Panc1 (cell line): ENCODE data around the gene AGO1. TPM values are rescaled to one million over a fixed set of nuclear protein-coding genes. Genes with fewer than 3 reads are reported as not detected.

Source experiments
- ATAC-seq: fragments of 200-7000 bp; cut with Tn5 transposase; 2 replicates; pipeline ENCODE4 v1.9.1; 2020; ENCODE audit warnings: mild to moderate bottlenecking, moderate library complexity
- BruUV-seq: library from RNA; stranded (reverse); fragments of 400-500 nt; replicated peaks from 2 replicates; lab custom pipeline; 2021; lab: Mats Ljungman, UMichigan
- CTCF ChIA-PET: fragments of 300-600 bp; sonication (Branson Sonifier 250); formaldehyde crosslinking; loops from one replicate; lab custom pipeline; 2022; ENCODE audit warnings: antibody characterized with exemption; lab: Charles Lee
- POLR2A ChIA-PET: fragments of 300-600 bp; sonication (Branson Sonifier 250); formaldehyde crosslinking; loops from one replicate; lab custom pipeline; 2022; ENCODE audit warnings: antibody characterized with exemption; lab: Charles Lee
- DNase-seq: peaks from one replicate; pipeline ENCODE4 v3.0.0-alpha.2; 2010; ENCODE audit warnings: low read depth, low spot score
- H3K27ac ChIP-seq: 2 replicates; pipeline ENCODE4 v1.5.1; 2011; ENCODE audit warnings: mild to moderate bottlenecking, low read length, inconsistent platforms
- H3K27me3 ChIP-seq: fragments of 200-500 bp; sonication (Bioruptor generic); 2 replicates; pipeline ENCODE4 v1.6.0; 2014; ENCODE audit warnings: low read length, inconsistent platforms; ENCODE audit not compliant: control insufficient read depth, insufficient read depth
- H3K36me3 ChIP-seq: fragments of 200-500 bp; sonication (Bioruptor generic); 2 replicates; pipeline ENCODE4 v1.5.1; 2014; ENCODE audit warnings: inconsistent platforms, mild to moderate bottlenecking, low read length, moderate library complexity; ENCODE audit not compliant: control insufficient read depth, insufficient read depth
- H3K4me1 ChIP-seq: 2 replicates; pipeline ENCODE4 v1.5.1; 2011; ENCODE audit warnings: inconsistent platforms, mild to moderate bottlenecking, low read length, moderate library complexity; ENCODE audit not compliant: control insufficient read depth, insufficient read depth
- H3K4me3 ChIP-seq, 2 experiments: 2 replicates each; pipeline ENCODE4 v1.5.1; 2011 to 2012; ENCODE audit warnings: low read depth in 2 of 2, low read length in 2 of 2, mild to moderate bottlenecking in 2 of 2, inconsistent platforms in 1 of 2, moderate library complexity in 1 of 2
- H3K9me3 ChIP-seq: fragments of 200-500 bp; sonication (Bioruptor generic); 2 replicates; pipeline ENCODE4 v1.5.1; 2014; ENCODE audit warnings: low read depth, mild to moderate bottlenecking, inconsistent platforms, low read length, moderate library complexity; ENCODE audit not compliant: control insufficient read depth, insufficient read depth
- CTCF ChIP-seq: fragments of 450-650 bp; IDR thresholded peaks from 2 replicates; pipeline ENCODE4 v1.5.1; 2017; ENCODE audit warnings: mild to moderate bottlenecking
- POLR2AphosphoS5 ChIP-seq: IDR thresholded peaks from 2 replicates; pipeline ENCODE4 v1.6.1; 2012; ENCODE audit warnings: mild to moderate bottlenecking, low read depth, low read length, moderate library complexity
- REST ChIP-seq, 2 experiments: IDR thresholded peaks; 2 replicates each; pipeline ENCODE4 v1.6.1; 2011 to 2012; ENCODE audit warnings: low read depth in 2 of 2, control low read depth in 1 of 2, low read length in 1 of 2, mild to moderate bottlenecking in 1 of 2, moderate library complexity in 1 of 2; ENCODE audit not compliant: insufficient read depth in 1 of 2
- SIN3A ChIP-seq: IDR thresholded peaks from 2 replicates; pipeline ENCODE4 v1.6.1; 2012; ENCODE audit warnings: low read depth, mild to moderate bottlenecking, low read length, moderate library complexity, borderline replicate concordance; ENCODE audit not compliant: insufficient read depth
- TCF7L2 ChIP-seq: IDR thresholded peaks from 2 replicates; pipeline ENCODE4 v1.6.1; 2011; ENCODE audit warnings: mild to moderate bottlenecking, low read depth, low read length, inconsistent platforms
- in situ Hi-C: cut with HindIII; loops from 2 replicates; pipeline ENCODE4 v1.10.0; 2016; ENCODE audit warnings: low sequenced_read_pairs, low pct_unique_long_range_greater_than_20kb
- intact Hi-C: fragments of 100-400 bp; cut with micrococcal nuclease; formaldehyde crosslinking; loops from one replicate; pipeline ENCODE4 v1.10.0; 2022; ENCODE audit not compliant: unreplicated experiment
- total RNA-seq: library from RNA; stranded (reverse); gene quantifications from one replicate; pipeline ENCODE4 v1.2.1, GENCODE V29; 2021; ENCODE audit not compliant: unreplicated experiment

AGO1 gene
- total RNA-seq, 1 experiment from 2014 or later: 40.1 TPM

GRCh38 chr1:35894656-35895055 is 11.6 kb downstream of the AGO1 start:
- ChIA-PET POLR2A (no interaction called here), CTCF (no interaction called here)
- H3K4me1 ChIP-seq: no peaks in the 10 kb centered on the region
- peaks cover 22% of the 10 kb centered on the region for H3K36me3 ChIP-seq
- DNase-seq: no peak
- in situ Hi-C loops (no loop called here), intact Hi-C loops (no loop called here)
- TF ChIP-seq POLR2AphosphoS5 (no peak), SIN3A (no peak), REST (IDR thresholded peaks at IDR 0.05; ENCODE audit: insufficient read depth in 1 of 2, low read depth in 2 of 2, low read length in 1 of 2) (no peak), TCF7L2 (no peak), CTCF (no peak)
- no TSS peak for BruUV-seq
- no peak overlapping the region for H3K4me3 ChIP-seq
- no peak overlapping the region for H3K27ac ChIP-seq
- no peaks in the 10 kb centered on the region for H3K27me3 ChIP-seq
- H3K9me3 ChIP-seq: no peaks in the 10 kb centered on the region
- no peak for ATAC-seq

DNA sequence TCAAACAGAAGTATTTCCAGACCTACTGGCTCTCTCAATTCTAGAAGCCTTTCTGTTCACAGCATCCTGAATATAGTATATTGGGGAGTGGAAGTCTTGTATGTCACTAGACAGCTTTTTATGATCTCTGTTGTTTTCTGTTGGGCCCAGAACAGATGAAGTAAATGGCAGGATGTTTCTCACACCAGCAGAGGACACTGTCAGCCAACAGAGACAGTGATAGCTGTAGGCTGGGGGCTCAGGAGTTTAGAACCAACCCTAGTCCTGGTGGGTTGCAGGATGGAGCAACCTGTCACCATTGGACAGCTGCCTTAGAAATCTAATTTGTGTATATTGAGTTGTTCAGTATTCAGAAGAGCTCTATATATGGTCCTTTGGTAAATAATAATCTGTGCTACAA is 16.9 kb downstream of the AGO1 start:
- no peaks in the 10 kb centered on the region for H3K4me1 ChIP-seq
- in situ Hi-C loops: no loop called here
- CTCF ChIA-PET: no interaction called here
- intact Hi-C loops: no loop called here
- ATAC-seq (no peak), DNase-seq (no peak)
- POLR2A ChIA-PET: no interaction called here
- no TSS peak for BruUV-seq
- H3K27me3 ChIP-seq: no peaks in the 10 kb centered on the region
- H3K4me3 ChIP-seq: no peak overlapping the region
- no peak for TF ChIP-seq TCF7L2
- TF ChIP-seq POLR2AphosphoS5: no peak
- TF ChIP-seq REST (IDR thresholded peaks at IDR 0.05; ENCODE audit: insufficient read depth in 1 of 2, low read depth in 2 of 2, low read length in 1 of 2): no peak
- no peak; the same call in 1 of the 2 replicates for TF ChIP-seq CTCF
- no peak for TF ChIP-seq SIN3A
- H3K36me3 ChIP-seq: peaks cover 12% of the 10 kb centered on the region; the same call in 1 of the 2 replicates
- H3K9me3 ChIP-seq: no peaks in the 10 kb centered on the region
- no peak overlapping the region for H3K27ac ChIP-seq
